ENCODE data around the gene TMEM144.

Gene TMEM144

DNA sequence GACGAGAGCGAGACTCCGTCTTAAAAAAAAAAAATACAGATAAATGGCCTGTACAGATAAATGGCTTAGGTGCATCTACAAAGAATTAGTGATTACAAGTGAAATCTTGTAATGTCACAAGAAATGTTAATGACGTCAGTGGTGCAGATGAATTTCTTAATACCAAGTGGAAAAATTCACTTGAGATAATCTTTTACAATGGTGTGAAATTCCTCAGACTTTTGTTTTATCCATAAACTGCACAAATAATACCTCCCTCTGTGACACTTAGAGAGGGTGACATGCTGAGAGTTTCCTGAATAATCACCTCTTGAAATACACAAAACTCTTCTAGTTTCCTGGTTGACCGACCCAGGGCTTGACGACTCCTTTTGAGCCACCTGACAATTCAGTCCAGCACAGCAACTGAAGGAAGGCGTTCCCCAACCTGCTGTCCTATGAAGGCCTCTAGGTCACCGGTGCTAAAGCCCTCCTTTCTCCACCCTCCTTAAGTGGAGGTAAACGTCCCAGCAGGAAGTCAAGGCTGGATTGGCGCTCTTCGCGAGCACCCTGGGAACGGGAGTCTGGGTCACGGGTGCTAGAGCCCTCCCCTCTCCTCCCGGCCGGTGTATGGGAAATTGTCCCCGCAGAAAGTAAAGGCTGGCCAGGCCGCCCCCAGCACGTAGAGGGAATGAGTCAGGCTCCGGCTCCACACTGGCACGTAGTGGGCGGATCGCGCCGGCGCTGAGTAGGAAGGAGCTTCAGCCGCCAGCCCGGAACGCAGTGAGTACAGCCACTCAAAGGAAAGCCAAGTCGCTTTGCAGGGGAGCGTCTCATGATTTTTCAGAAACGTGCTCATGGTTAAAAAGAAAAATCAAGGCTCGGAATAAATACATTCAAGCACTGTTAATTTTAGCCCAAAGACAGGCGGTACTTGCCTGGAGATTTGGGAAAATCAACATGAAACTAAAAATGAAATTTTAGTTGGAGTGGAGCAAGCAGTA, at the start of gene TMEM144:
Gene TMEM144 (plus strand): TSS at position 662 of the 983 bp plus-strand sequence. CDS start 2,182 bp downstream, outside the sequence.
- no peak for DNase-seq (ENCODE audit: low read depth)

DNA sequence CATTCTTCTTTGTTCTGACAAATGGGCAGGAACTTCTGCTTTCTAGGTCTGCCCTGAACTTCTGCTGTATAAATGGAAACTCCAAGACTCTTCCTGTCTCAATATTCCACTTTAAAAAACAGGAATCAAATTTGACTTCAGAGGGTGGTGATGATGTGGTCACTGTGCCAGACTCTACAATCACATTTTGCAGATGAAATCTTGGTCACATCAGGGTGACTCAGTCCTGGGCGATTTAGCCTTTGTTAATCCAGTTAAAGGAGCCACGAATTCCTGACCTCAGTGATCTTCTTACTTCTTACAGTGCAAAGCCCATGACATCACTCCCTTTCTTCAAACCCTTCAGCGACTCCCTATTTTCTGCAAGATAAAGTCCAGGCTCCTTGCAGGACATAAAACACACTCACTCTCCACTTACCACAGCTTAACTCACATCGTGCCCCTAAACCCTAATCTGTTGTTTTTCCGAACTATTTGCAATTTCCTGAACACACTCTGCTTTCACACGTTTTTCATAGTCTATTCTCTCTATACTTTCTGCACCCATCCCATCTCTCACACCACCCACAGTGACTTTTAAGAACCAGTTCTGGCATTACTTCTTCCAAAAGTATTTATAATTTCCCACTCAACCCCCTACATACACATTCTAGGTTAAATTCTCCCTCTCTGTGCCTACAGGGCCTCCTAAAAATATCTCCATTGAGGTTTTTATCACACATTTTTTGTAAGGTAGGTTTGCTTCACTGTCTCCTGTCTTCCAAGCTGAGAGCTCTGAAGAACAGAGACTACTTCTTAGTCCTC, 48.5 kb upstream of the TMEM144 start:
- DNase-seq (ENCODE audit: low read depth), result no peak

DNA sequence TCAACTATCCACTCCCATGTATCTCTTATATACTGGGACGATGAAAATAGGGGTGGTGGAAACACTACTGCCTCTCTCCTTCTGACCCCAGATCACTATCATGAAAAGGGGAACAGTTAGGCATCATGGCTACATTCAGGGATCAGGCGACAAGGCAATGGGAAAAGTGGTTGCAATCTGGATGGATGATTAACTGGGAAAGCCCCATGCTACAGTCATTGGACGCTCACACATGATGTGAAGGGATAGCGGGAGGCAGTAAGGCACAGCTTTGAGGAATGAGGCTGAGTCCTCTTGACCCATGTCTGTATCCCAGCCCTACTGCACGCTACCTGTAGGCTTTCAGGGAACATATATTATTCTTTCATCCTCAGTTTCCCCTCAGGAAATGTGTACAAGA, 47.7 kb upstream of the TMEM144 start:
- DNase-seq (ENCODE audit: low read depth), result no peak

DNA sequence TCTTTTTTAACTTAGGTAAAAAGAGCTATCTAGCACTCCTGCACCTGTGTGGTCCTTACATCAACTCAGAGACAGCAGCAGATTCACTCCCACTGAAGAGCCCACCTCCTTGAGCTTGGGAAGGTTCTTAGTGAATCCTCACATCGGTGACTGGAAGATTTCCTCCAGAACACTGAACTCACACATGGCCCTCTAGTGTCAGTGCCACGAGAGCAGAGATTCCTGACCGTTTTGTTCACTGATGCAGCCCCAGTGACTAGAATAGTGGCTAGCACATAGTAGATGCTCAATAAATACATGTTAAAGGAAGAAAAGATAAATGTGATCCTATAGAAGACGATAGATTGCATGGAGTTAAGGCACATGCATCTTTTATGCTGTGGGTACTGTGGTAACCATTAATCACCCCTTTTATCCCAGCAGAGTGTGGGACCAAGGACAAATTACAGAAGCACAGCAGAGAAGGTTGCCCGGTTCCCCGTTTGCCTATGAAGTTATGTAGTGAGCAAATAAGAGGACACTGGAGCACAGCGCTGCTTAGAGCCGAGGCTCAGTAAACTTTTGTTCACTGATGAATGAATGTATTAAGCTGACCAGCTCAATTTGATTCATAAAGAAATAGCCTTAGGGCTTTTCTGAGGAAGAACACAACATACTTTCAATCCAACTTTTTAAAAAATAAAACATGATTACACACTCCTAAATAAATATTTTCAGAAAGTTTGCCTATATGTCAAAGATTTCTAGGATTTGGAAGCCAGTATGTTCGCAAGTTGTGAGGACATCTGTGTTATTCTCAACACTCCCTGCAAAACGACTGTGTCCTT, 46.1 kb upstream of the TMEM144 start:
- no peak for DNase-seq (ENCODE audit: low read depth)

DNA sequence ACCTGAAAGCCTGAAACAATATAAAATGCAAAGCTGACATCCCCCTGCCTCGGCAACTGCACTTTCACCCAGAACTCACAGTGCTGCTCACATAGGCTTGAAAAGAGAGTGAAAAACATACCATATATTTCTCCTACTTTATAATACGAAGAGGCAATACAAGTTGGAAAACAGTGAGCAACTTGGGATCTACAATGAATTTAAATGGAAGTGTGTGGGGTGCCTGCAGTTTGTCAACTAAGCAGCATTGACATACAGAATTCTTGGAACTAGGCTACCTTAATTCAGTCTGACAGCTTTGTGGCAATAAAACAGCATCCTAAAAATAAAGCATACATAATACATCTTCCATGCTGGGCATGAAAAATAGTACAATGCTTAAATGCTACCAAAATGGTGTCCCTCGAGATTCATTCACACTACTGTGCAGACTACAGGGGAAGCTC, 45.5 kb upstream of the TMEM144 start:
- DNase-seq (ENCODE audit: low read depth), result no peak

DNA sequence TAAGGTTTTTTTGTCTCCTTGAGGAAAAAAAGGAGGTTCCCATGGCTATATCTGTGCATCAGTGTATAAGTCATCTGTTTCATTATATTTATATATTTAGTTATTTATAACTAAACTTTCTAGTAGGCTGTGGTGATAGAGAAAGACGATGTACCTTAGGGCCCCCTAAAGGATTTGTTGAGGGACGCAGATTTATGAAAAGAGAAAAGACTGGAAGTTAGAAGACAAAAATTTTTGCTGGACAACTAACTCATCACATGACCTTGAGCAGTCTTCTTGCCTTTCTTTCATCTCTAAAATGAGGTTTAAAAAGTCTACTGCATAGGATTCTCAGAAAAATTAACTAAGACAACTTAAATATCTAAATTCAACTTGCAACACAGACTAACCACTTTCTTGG, 43.6 kb upstream of the TMEM144 start:
- DNase-seq (ENCODE audit: low read depth), result no peak

DNA sequence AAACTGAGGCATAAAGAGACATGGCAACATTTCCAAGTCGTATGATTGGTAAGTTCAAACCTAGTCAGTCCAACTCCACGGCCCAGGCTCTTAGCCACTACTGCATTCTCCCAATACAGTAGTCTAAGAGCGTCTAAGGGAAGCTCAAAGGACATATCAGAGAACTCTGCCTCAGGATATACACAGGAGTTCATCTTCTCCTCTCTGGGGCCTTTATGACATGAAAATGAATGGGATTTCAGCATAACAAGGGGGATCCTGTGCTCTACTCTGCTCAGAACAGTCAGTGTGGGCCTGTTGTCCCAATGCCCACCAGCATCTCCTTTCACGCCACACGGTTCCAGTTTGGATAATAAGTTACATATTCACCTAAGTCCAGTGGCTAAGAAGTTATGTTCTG, 41.7 kb upstream of the TMEM144 start:
- DNase-seq (ENCODE audit: low read depth), result no peak

DNA sequence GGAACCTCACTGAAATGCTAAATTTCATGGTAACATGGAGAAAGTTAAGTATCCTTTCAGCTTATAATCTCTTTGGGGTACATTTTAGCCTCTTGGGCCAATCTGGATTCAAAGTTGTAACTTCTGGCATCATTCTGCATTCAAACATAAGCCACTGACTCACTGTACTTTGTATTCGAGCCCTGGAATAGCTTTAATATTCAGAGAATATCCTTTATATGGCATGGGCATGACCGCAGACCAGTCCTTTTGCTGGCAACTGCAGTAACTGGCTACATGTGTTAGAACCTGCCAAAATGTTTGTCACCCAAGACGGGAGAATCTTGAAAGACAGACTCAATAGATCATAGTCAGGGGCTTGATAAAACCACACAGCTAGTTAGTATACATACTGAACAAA, 40.8 kb upstream of the TMEM144 start:
- no peak for DNase-seq (ENCODE audit: low read depth)

DNA sequence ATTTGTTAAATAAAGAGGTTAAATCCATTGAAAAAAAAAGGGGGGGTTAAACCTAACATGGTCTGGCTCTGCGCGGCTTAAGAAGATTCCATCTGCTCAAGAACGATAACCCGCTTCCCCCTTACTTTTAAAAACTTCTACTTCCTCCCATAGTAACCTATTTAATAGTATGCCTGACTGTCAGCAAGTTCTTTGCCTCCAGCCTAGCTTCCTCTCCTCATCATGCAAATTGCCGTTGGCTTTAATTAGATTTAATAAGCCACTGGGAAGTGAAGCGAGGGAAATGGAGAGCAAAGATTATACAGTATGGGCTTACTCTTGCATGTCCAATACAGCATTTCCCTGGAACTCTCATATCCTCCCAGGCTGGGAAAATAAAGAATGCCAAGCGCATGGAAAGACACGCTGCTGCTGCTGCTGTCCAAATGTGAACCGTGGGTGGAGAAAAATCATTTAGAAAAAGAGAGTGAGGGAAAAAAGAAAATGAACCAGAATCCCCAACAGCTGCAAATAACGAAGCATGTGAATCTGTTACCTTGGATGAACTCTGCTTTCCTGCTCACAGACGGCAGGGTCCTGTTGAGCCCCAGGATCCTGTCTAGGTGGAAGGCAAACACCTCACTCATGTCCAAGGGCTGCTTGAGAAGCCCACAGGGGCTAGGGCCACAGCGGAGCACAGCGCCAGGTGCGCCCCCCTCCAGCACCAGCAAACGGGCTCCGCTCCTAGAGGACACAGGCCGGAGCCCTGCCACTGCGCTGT, 40.2 kb upstream of the TMEM144 start:
- no peak for DNase-seq (ENCODE audit: low read depth)

DNA sequence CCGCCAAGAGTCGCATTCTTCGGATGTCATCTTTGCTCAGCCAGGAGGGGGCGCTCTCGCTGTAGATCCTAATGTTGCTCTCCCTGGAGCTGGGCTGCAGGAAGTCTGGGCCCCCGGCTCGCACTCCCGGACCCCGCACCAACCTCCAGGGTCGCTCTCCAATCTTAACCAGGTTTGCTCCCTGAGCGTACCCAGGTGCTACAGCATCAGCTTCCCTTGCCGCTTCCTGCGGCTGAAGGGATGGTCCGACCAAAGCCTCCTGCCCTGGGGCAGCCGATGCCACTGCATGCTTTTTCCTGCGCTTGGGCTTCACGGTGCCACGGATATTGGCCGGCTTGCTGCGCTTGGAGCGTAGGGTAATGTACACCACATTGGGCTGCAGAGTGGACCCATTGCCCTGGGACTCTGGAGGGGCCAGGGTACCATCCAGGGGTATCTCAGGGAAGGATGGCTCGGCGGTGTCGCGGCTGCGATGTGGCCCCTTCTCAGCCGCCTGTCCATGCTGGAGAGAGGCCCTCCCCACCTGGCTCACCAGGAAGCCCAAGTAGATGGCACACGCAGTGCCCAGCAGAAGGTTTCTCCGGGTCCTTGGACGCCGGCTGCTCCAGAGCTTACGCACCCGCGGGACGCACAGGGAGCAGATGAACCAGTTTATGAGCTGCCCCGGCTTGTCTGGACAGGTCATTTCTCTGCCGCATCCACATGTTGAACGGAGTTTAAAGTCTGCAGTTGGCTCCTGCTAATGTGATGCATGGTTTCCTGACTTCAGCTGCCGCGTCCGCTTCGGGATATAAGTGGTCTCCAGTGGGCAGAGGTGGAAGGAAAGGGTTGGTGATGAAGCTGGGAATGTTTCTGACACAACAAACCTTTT, 39.4 kb upstream of the TMEM144 start:
- no peak for DNase-seq (ENCODE audit: low read depth)

DNA sequence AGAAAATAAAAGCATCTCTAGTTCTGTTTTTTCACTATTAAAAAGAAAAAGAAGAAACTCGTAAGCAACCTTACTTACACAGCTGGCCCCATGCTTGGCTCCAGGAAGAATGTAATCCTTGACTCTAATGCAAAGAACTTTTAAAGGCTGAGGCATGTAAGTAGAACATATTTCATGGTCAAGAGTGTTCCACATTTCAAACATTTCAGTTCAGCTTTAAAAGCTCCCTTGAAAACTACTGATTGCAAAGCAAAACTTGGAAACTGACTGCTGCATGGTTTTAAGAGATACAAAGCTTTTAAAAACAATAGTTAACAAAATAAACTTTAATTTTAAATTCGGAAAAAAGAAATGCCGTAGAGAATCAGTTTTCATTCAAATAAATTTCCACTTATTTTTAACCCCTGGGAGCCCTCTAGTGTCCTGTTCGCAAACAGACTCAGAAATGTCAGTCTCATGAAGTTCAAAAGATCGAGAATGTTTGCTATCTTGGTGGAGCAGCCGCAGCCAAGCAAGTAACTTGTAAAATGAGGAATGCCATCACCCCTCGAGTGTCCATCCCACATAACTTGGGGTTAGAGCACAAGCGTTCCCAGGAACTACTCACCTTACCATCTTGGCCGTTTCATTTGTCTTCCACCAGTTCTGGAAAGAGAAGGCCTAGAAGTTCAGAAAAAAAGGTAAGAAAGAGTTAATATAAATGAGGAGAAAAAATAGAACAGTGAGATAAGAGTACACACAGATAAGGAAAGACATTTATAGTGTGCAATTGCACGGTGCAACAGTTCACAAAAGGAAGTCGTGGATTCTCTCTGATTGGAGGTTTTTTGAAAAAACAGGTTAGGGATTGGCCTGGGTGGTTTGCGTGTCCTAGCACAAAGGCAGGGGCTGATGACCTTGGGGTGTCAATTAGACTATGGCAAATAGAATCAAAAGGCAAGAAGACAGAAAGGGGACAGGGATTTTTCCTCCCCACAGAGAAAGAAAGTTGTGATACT, 37.7 kb upstream of the TMEM144 start, which contains the start of gene GASK1B:
Gene GASK1B (minus strand): TSS at position 765 of the 998 bp plus-strand sequence. CDS start 1,650 bp downstream, outside the sequence.
- DNase-seq (ENCODE audit: low read depth), result no peak

DNA sequence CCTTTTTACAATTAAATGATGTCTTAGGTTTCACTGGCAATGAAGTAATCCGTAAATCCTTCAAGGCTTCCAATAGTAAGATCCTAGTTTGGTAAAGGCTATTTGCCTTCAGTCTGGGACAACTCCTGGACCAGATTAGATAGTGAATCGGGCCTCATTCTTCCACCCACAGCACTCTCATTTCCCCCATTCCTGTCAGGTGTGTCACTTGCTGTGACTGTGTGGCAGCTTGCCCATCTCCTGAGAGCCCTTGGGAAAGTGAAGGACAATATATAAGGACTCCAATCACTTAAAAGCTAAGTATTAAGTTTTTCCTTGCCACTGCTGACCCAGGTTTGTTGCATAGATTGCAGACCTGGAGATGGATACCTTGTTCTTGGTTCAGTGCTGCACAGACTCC, 34.2 kb upstream of the TMEM144 start:
- DNase-seq (ENCODE audit: low read depth), result no peak

DNA sequence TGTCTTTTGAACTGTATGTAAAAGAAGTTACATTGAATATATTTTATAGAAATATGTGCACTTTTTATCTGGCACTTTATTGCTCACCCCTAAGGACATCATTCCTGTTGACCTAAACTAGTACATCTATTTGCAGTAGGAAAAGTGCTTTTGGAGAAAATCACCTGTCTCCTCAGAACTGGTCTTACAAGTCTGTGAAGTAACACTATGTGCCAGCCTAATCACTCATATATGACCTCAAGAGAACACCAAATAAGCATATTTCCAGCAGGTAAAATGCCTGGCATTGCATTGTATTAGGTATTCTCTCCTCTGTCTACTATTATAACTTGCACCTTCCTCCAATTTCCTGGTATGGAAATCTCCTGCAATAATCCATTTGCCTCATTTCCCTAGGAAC, 33.5 kb upstream of the TMEM144 start:
- no peak for DNase-seq (ENCODE audit: low read depth)

DNA sequence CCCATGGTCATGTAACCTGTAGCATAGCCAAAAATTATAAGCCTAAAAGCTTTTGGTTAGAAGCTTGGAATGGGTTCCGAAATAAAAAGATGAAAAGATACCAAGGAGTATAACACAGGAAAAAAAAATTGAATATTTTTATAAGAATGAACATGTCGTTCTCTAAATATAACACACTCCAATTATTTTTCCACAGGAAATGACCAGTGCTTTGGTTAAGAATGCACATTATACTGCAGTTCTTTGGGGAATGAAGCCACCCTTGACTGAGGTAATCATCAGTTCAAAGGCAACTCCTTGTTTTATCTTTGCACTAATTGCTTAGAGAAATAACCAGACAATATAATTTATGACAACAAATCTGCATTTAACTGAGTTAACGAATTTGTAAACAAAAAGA, 30.8 kb upstream of the TMEM144 start:
- no peak for DNase-seq (ENCODE audit: low read depth)

DNA sequence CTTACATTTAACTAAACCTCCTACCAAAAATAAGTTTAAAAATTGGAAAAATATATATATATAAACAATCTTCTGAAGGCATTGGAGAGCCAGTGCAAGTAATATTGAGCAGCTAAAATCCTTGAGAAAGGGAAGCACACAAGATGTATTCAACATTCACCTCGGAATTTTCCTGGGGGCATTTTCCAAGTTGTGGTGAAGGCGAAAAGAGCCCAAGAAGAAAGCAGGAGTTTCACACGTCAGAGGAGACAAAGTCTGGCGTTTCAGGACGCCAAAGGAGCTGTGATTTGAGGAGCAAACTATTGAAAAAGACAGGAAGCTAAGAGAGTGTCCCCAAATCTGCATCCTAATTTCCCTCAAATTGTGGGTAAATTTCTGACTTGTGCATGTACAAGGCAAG, 28.4 kb upstream of the TMEM144 start:
- no peak for DNase-seq (ENCODE audit: low read depth)

DNA sequence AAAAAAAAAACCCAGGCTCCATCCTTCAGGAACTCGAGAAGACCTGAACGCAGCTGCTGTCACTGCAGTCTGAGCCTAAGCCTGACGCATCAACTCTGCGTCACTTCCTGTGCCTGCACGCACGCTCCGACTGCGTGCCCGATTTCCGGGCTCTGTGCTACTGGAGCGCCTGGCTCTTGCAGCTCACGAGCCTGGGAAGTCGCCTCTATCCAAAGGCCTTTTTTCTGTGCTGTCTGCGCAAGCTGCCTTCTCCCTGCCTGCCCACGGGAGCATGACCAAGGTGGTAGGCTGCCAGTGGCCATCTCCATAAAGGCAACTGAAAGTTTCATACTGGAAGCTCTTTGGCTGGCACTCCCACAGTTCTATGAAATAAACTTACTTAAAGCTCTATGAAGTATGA, 27.6 kb upstream of the TMEM144 start:
- no peak for DNase-seq (ENCODE audit: low read depth)

DNA sequence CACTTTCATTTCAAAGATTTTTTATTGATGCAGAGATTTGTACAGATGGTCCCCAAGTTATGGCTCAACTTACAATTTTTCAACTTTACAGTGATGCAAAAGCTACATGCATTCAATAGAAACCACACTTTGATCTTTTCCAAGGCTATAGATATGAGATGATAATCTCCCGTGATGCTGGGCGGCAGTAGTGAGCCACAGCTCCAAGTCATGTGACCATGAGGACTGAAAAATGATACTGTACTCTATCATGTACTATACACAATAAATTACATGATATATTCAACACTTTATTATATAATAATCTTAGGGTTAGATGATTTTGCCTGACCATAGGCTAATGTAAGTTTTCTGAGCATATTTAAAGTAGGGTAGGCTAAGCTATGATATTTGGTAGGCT, 23.5 kb upstream of the TMEM144 start:
- DNase-seq (ENCODE audit: low read depth), result no peak

DNA sequence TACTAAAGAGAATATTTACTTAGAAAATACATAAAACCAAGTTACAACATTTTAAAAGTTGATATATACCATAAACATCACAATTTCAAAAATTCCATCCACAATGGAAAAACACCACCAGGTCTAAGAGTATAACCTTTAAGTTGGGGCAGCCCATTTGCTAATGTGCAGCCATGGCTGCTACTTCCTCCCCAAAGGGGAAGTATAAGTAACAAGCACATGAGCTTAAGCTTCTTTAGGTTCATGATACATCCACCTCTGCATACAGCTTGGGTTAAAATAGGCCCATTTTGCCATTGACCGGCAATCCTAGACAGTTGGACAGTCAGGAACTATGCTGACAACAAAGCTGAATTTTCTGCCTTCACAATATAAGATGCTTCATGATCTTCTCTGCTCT, 20.9 kb upstream of the TMEM144 start:
- no peak for DNase-seq (ENCODE audit: low read depth)

DNA sequence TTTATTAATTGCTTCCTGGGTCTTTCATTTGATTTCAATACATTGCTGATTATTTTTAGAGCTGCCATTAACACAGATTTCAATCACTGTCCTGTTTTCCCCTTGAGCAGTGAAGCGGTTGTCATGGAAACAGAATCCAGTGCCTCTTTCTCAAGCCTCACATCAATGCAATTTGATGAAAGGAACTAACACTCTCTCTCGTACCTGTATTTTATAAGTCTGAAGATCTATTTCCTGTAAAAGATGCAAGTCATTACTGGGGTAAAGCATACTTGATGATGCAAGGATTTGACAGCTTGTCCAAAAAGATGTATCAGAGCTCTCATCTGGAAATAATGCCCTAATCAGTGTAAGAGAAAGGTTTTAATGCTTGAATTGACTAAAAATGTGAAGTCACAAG, 19.6 kb upstream of the TMEM144 start:
- no peak for DNase-seq (ENCODE audit: low read depth)
